ENCODE measurements around the gene AK3. TPM values are rescaled to one million over a fixed set of nuclear protein-coding genes. Genes with fewer than 3 reads are reported as not detected.

The AK3 gene
- total RNA-seq, 1 experiment from 2014 or later: 15.9 TPM

DNA sequence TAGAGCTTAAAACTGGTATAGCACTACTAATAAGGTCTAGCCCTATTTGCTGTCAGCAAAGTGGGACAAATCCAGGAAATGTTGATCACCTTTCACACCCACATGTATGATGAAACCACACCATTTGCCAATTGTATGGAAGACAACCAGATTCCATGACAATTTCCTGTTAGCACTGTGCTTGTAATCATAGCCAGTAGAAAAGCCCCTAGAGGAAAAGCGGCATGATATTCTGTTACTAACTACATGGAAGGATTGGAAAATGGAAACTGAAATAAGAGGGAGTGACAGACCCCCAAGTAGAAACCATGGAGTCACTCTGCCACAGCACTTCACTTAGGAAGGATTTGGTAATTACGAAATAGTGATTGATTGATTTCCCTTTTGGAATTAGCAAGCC lies 75.6 kb downstream of the AK3 start:
- no peak for DNase-seq (ENCODE audit: low read depth, low spot score)
- H3K36me3 ChIP-seq (ENCODE audit: control insufficient read depth, insufficient read depth, low read length): no peaks in the 10 kb centered on the region
- ChIA-PET POLR2A (no interaction called here), CTCF (no interaction called here)
- no peaks in the 10 kb centered on the region; the same call in 1 of the 2 replicates for H3K4me1 ChIP-seq (ENCODE audit: control insufficient read depth, insufficient read depth, low read length)
- no TSS peak for BruUV-seq (replicated peaks)
- intact Hi-C loops (cut with micrococcal nuclease; ENCODE audit: unreplicated experiment): loop anchor here (10.0 kb wide), 1 partner anchor 281 kb away; no protein-coding TSS in a partner anchor
- no peaks in the 10 kb centered on the region for H3K27me3 ChIP-seq (ENCODE audit: control insufficient read depth, insufficient read depth, low read length)
- no peak overlapping the region for H3K27ac ChIP-seq (ENCODE audit: low read length)
- TF ChIP-seq POLR2AphosphoS5 (IDR thresholded peaks at IDR 0.05; ENCODE audit: low read depth, low read length): no peak
- TF ChIP-seq SIN3A (IDR thresholded peaks at IDR 0.05; ENCODE audit: borderline replicate concordance, insufficient read depth, low read depth, low read length): no peak
- no peak for TF ChIP-seq TCF7L2 (IDR thresholded peaks at IDR 0.05; ENCODE audit: low read depth, low read length)
- TF ChIP-seq, protein P1, sequence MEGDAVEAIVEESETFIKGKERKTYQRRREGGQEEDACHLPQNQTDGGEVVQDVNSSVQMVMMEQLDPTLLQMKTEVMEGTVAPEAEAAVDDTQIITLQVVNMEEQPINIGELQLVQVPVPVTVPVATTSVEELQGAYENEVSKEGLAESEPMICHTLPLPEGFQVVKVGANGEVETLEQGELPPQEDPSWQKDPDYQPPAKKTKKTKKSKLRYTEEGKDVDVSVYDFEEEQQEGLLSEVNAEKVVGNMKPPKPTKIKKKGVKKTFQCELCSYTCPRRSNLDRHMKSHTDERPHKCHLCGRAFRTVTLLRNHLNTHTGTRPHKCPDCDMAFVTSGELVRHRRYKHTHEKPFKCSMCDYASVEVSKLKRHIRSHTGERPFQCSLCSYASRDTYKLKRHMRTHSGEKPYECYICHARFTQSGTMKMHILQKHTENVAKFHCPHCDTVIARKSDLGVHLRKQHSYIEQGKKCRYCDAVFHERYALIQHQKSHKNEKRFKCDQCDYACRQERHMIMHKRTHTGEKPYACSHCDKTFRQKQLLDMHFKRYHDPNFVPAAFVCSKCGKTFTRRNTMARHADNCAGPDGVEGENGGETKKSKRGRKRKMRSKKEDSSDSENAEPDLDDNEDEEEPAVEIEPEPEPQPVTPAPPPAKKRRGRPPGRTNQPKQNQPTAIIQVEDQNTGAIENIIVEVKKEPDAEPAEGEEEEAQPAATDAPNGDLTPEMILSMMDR (IDR thresholded peaks at IDR 0.05): no peak
- TF ChIP-seq, protein P2, sequence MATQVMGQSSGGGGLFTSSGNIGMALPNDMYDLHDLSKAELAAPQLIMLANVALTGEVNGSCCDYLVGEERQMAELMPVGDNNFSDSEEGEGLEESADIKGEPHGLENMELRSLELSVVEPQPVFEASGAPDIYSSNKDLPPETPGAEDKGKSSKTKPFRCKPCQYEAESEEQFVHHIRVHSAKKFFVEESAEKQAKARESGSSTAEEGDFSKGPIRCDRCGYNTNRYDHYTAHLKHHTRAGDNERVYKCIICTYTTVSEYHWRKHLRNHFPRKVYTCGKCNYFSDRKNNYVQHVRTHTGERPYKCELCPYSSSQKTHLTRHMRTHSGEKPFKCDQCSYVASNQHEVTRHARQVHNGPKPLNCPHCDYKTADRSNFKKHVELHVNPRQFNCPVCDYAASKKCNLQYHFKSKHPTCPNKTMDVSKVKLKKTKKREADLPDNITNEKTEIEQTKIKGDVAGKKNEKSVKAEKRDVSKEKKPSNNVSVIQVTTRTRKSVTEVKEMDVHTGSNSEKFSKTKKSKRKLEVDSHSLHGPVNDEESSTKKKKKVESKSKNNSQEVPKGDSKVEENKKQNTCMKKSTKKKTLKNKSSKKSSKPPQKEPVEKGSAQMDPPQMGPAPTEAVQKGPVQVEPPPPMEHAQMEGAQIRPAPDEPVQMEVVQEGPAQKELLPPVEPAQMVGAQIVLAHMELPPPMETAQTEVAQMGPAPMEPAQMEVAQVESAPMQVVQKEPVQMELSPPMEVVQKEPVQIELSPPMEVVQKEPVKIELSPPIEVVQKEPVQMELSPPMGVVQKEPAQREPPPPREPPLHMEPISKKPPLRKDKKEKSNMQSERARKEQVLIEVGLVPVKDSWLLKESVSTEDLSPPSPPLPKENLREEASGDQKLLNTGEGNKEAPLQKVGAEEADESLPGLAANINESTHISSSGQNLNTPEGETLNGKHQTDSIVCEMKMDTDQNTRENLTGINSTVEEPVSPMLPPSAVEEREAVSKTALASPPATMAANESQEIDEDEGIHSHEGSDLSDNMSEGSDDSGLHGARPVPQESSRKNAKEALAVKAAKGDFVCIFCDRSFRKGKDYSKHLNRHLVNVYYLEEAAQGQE (IDR thresholded peaks at IDR 0.05; ENCODE audit: insufficient read depth in 1 of 2, low read depth in 2 of 2, low read length in 1 of 2): no peak
- H3K9me3 ChIP-seq (ENCODE audit: control insufficient read depth, insufficient read depth, low read depth, low read length): no peaks in the 10 kb centered on the region
- no peak overlapping the region for H3K4me3 ChIP-seq (ENCODE audit: low read depth in 2 of 2, low read length in 2 of 2)
- ATAC-seq: no peak
- in situ Hi-C loops (cut with HindIII; ENCODE audit: low pct_unique_long_range_greater_than_20kb, low sequenced_read_pairs): no loop called here

DNA sequence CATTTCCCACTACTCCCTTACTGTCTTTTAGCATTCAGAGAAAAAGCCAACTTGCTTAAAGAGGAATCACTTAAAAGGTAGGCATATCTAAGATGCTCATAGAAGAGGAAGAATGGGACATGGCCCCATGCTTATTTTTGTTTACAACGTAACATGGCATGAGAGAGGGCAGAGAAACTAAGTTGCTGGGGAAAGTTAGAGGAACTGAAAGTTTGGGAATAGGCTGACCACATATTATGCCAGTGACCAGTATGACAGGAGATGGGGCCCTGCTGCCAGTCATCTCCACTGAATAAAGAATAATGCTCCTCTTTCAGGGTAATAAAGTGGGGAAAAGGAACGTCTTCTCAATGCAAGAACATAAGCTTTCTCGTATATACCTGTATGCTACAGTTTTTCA lies 77.0 kb downstream of the AK3 start:
- H3K4me3 ChIP-seq (ENCODE audit: low read depth in 2 of 2, low read length in 2 of 2): no peak overlapping the region
- BruUV-seq (replicated peaks): no TSS peak

More for the DNA sequence above, 77.0 kb downstream of the AK3 start:
- H3K4me1 ChIP-seq (ENCODE audit: control insufficient read depth, insufficient read depth, low read length): no peaks in the 10 kb centered on the region; the same call in 1 of the 2 replicates
- DNase-seq (ENCODE audit: low read depth, low spot score) (no peak), ATAC-seq (no peak)
- CTCF ChIA-PET: no interaction called here
- no peak overlapping the region for H3K27ac ChIP-seq (ENCODE audit: low read length)
- no peaks in the 10 kb centered on the region for H3K9me3 ChIP-seq (ENCODE audit: control insufficient read depth, insufficient read depth, low read depth, low read length)
- no peaks in the 10 kb centered on the region for H3K27me3 ChIP-seq (ENCODE audit: control insufficient read depth, insufficient read depth, low read length)
- TF ChIP-seq SIN3A (IDR thresholded peaks at IDR 0.05; ENCODE audit: borderline replicate concordance, insufficient read depth, low read depth, low read length) (no peak), TCF7L2 (IDR thresholded peaks at IDR 0.05; ENCODE audit: low read depth, low read length) (no peak), POLR2AphosphoS5 (IDR thresholded peaks at IDR 0.05; ENCODE audit: low read depth, low read length) (no peak)
- TF ChIP-seq, protein P1 (IDR thresholded peaks at IDR 0.05): no peak
- TF ChIP-seq, protein P2 (IDR thresholded peaks at IDR 0.05; ENCODE audit: insufficient read depth in 1 of 2, low read depth in 2 of 2, low read length in 1 of 2): no peak
- in situ Hi-C loops (cut with HindIII; ENCODE audit: low pct_unique_long_range_greater_than_20kb, low sequenced_read_pairs) (no loop called here), intact Hi-C loops (cut with micrococcal nuclease; ENCODE audit: unreplicated experiment) (loop anchor here (10.0 kb wide), 1 partner anchor 279 kb away; no protein-coding TSS in a partner anchor)
- no peaks in the 10 kb centered on the region for H3K36me3 ChIP-seq (ENCODE audit: control insufficient read depth, insufficient read depth, low read length)
- POLR2A ChIA-PET: no interaction called here

Data from Panc1 (cell line).